Mesendoderm (in vitro differentiated cells): ENCODE data around the gene MRNIP.

ENCODE experiments used
- DNase-seq: peaks from one replicate; pipeline ENCODE4 v3.0.0; 2013
- H2AK5ac ChIP-seq: 2 replicates; pipeline ENCODE4 v1.6.1; 2013; ENCODE audit warnings: low read length, inconsistent platforms
- H2BK120ac ChIP-seq: 2 replicates; pipeline ENCODE4 v1.6.1; 2013; ENCODE audit warnings: low read depth, mild to moderate bottlenecking, low read length, moderate library complexity, mixed read lengths
- H2BK15ac ChIP-seq: replicated peaks from 2 replicates; pipeline ENCODE4 v1.6.1; 2013; ENCODE audit warnings: low read depth, mild to moderate bottlenecking, moderate library complexity
- H2BK5ac ChIP-seq: 2 replicates; pipeline ENCODE4 v1.6.1; 2013; ENCODE audit warnings: low read length, inconsistent platforms
- H3K18ac ChIP-seq: 2 replicates; pipeline ENCODE4 v1.6.1; 2013; ENCODE audit warnings: mild to moderate bottlenecking, low read length, mixed read lengths
- H3K23ac ChIP-seq: one replicate; pipeline ENCODE4 v1.6.1; 2013; ENCODE audit warnings: low read length
- H3K27ac ChIP-seq: 2 replicates; pipeline ENCODE4 v1.5.1; 2013; ENCODE audit warnings: low read depth, mild to moderate bottlenecking, inconsistent platforms, low read length, moderate library complexity
- H3K27me3 ChIP-seq: 2 replicates; pipeline ENCODE4 v1.6.1; 2013; ENCODE audit warnings: low read length, control low read depth, mild to moderate bottlenecking, inconsistent platforms; ENCODE audit not compliant: insufficient read depth, poor library complexity
- H3K36me3 ChIP-seq: 2 replicates; pipeline ENCODE4 v1.6.1; 2013; ENCODE audit warnings: low read length, inconsistent platforms; ENCODE audit not compliant: control insufficient read depth, insufficient read depth
- H3K4ac ChIP-seq: one replicate; pipeline ENCODE4 v1.6.1; 2013; ENCODE audit warnings: low read depth, mild to moderate bottlenecking, low read length, moderate library complexity
- H3K4me1 ChIP-seq: 2 replicates; pipeline ENCODE4 v1.6.1; 2013; ENCODE audit warnings: low read depth, low read length, inconsistent platforms; ENCODE audit not compliant: control insufficient read depth
- H3K4me2 ChIP-seq: 2 replicates; pipeline ENCODE4 v1.6.1; 2013; ENCODE audit warnings: low read length
- H3K4me3 ChIP-seq: 2 replicates; pipeline ENCODE4 v1.5.1; 2013; ENCODE audit warnings: mild to moderate bottlenecking, low read length
- H3K56ac ChIP-seq: one replicate; pipeline ENCODE4 v1.6.1; 2013; ENCODE audit warnings: low read length
- H3K79me1 ChIP-seq: 2 replicates; pipeline ENCODE4 v1.6.1; 2013; ENCODE audit warnings: low read length, inconsistent platforms
- H3K79me2 ChIP-seq: 2 replicates; pipeline ENCODE4 v1.6.1; 2013; ENCODE audit warnings: mild to moderate bottlenecking, low read length; ENCODE audit not compliant: control insufficient read depth, insufficient read depth
- H3K9ac ChIP-seq: 2 replicates; pipeline ENCODE4 v1.6.1; 2013; ENCODE audit warnings: low read length, inconsistent platforms
- H4K5ac ChIP-seq: one replicate; pipeline ENCODE4 v1.6.1; 2013; ENCODE audit warnings: low read length
- H4K8ac ChIP-seq: one replicate; pipeline ENCODE4 v1.6.1; 2013; ENCODE audit warnings: low read depth, mild to moderate bottlenecking, control low read depth, low read length, moderate library complexity
- WGBS: extraction: QIAGEN DNeasy Blood & Tissue Kit; methylation state at CpG from one replicate; pipeline ENCODE4 v1.1.7; 2013; ENCODE audit warnings: low lambda C conversion rate, missing lambda C conversion rate; ENCODE audit not compliant: insufficient coverage; ENCODE audit errors: extremely low coverage; 5-methylcytosine and 5-hydroxymethylcytosine counted together

The MRNIP gene

GRCh38 chr5:179879690-179880010 lies 21.0 kb upstream of the MRNIP start:
- H3K27ac ChIP-seq: no peak overlapping the region
- H3K79me1 ChIP-seq: no peaks in the 10 kb centered on the region
- no peaks in the 10 kb centered on the region for H3K4me1 ChIP-seq
- no peak for DNase-seq
- no peak overlapping the region for H3K56ac ChIP-seq
- no peaks in the 10 kb centered on the region for H3K79me2 ChIP-seq
- no peak overlapping the region for H3K9ac ChIP-seq
- no CpG with 5 or more reads among the region's 13 CpGs for WGBS
- H2AK5ac ChIP-seq: no peak overlapping the region
- no peak overlapping the region for H3K23ac ChIP-seq
- no peak overlapping the region for H4K5ac ChIP-seq
- H3K36me3 ChIP-seq: peaks cover 8% of the 10 kb centered on the region
- no peak overlapping the region for H3K4ac ChIP-seq
- no peak overlapping the region for H2BK120ac ChIP-seq
- H3K4me3 ChIP-seq: no peak overlapping the region
- H3K4me2 ChIP-seq: no peak overlapping the region
- H2BK5ac ChIP-seq: no peak overlapping the region
- no peak overlapping the region for H3K18ac ChIP-seq
- no peak overlapping the region for H2BK15ac ChIP-seq
- H4K8ac ChIP-seq: no peak overlapping the region
- H3K27me3 ChIP-seq: no peaks in the 10 kb centered on the region

GRCh38 chr5:179879003-179879689 lies 20.5 kb upstream of the MRNIP start:
- Histone ChIP-seq H3K23ac (no peak overlapping the region), H3K18ac (no peak overlapping the region), H3K4me3 (no peak overlapping the region), H4K5ac (no peak overlapping the region), H2BK15ac (no peak overlapping the region), H2BK120ac (no peak overlapping the region), H2AK5ac (no peak overlapping the region), H3K56ac (no peak overlapping the region), H3K9ac (no peak overlapping the region), H2BK5ac (no peak overlapping the region), H3K4me2 (no peak overlapping the region), H3K27me3 (no peaks in the 10 kb centered on the region), H3K4ac (no peak overlapping the region), H4K8ac (no peak overlapping the region), H3K27ac (no peak overlapping the region), H3K4me1 (no peaks in the 10 kb centered on the region), H3K79me1 (no peaks in the 10 kb centered on the region), H3K36me3 (peaks cover 5% of the 10 kb centered on the region), H3K79me2 (no peaks in the 10 kb centered on the region)
- no CpG with 5 or more reads among the region's 31 CpGs for whole genome bisulfite sequencing
- no peak for DNase-seq

GRCh38 chr5:179878222-179879002 lies 19.8 kb upstream of the MRNIP start:
- Histone ChIP-seq H2BK120ac (no peak overlapping the region), H4K8ac (no peak overlapping the region), H3K23ac (no peak overlapping the region), H3K27ac (no peak overlapping the region), H3K36me3 (no peaks in the 10 kb centered on the region), H3K56ac (no peak overlapping the region), H3K27me3 (no peaks in the 10 kb centered on the region), H3K4ac (no peak overlapping the region), H3K18ac (no peak overlapping the region), H3K4me2 (no peak overlapping the region), H3K4me3 (no peak overlapping the region), H4K5ac (no peak overlapping the region), H2BK5ac (no peak overlapping the region), H2BK15ac (no peak overlapping the region), H3K79me2 (no peaks in the 10 kb centered on the region), H2AK5ac (no peak overlapping the region), H3K4me1 (no peaks in the 10 kb centered on the region), H3K9ac (no peak overlapping the region), H3K79me1 (no peaks in the 10 kb centered on the region)
- no peak for DNase-seq
- no CpG with 5 or more reads among the region's 26 CpGs for WGBS

GRCh38 chr5:179876610-179876952 lies 18.0 kb upstream of the MRNIP start:
- Histone ChIP-seq H2BK120ac (no peak overlapping the region), H3K36me3 (no peaks in the 10 kb centered on the region), H2BK15ac (no peak overlapping the region), H3K79me2 (no peaks in the 10 kb centered on the region), H3K4ac (no peak overlapping the region), H3K9ac (no peak overlapping the region), H3K18ac (no peak overlapping the region), H3K4me2 (no peak overlapping the region), H2AK5ac (no peak overlapping the region), H3K4me3 (no peak overlapping the region), H4K8ac (no peak overlapping the region), H2BK5ac (no peak overlapping the region), H3K23ac (no peak overlapping the region), H3K4me1 (no peaks in the 10 kb centered on the region), H3K27me3 (no peaks in the 10 kb centered on the region), H3K56ac (no peak overlapping the region), H4K5ac (no peak overlapping the region), H3K27ac (no peak overlapping the region), H3K79me1 (no peaks in the 10 kb centered on the region)
- DNase-seq: no peak
- no CpG with 5 or more reads among the region's 3 CpGs for WGBS

- Histone ChIP-seq H3K56ac (no peak overlapping the region), H3K79me2 (no peaks in the 10 kb centered on the region), H3K4ac (no peak overlapping the region), H3K27me3 (no peaks in the 10 kb centered on the region), H3K18ac (no peak overlapping the region), H2BK5ac (no peak overlapping the region), H3K4me3 (no peak overlapping the region), H4K8ac (no peak overlapping the region), H3K9ac (no peak overlapping the region), H3K4me2 (no peak overlapping the region), H2BK120ac (no peak overlapping the region), H3K79me1 (no peaks in the 10 kb centered on the region), H4K5ac (no peak overlapping the region), H2AK5ac (no peak overlapping the region), H3K27ac (no peak overlapping the region), H3K23ac (no peak overlapping the region), H3K36me3 (no peaks in the 10 kb centered on the region), H3K4me1 (no peaks in the 10 kb centered on the region), H2BK15ac (no peak overlapping the region)
- no CpG with 5 or more reads among the region's 16 CpGs for WGBS
- no peak for DNase-seq
These were observed 17.4 kb upstream of the MRNIP start for GRCh38 chr5:179875741-179876609.
